HepG2 (cell line): ENCODE results near the gene C17orf75. TPM values are rescaled to one million over a fixed set of nuclear protein-coding genes. Genes with fewer than 3 reads are reported as not detected.

Experiments used
- AGO2 ChIP-seq: fragments of 200-400 bp; formaldehyde crosslinking; optimal IDR thresholded peaks from 2 replicates; pipeline ENCODE3; 2017; ENCODE audit warnings: mild to moderate bottlenecking, low read depth, low read length, moderate library complexity
- CENPT ChIP-seq: sonication (generic); formaldehyde crosslinking; IDR thresholded peaks from 2 replicates; pipeline ENCODE4 v1.8.0; 2022; ENCODE audit warnings: low read depth, mild to moderate bottlenecking, moderate library complexity, missing genetic modification reagents
- FOSL2 ChIP-seq: sonication (generic); formaldehyde crosslinking; IDR thresholded peaks from 2 replicates; pipeline ENCODE4 v1.4.0; 2020; ENCODE audit warnings: missing genetic modification reagents
- GTF2F1 ChIP-seq: fragments of 150-350 bp; IDR thresholded peaks from 2 replicates; pipeline ENCODE4 v1.6.1; 2014; ENCODE audit warnings: low read length
- GZF1 ChIP-seq: sonication (generic); formaldehyde crosslinking; IDR thresholded peaks from 2 replicates; pipeline ENCODE4 v1.5.1; 2020; ENCODE audit warnings: mild to moderate bottlenecking, missing genetic modification reagents
- HDAC2 ChIP-seq: sonication (generic); formaldehyde crosslinking; IDR thresholded peaks from 2 replicates; pipeline ENCODE4 v1.4.0; 2020; ENCODE audit warnings: missing genetic modification reagents
- IKZF1 ChIP-seq: fragments of 450-650 bp; IDR thresholded peaks from 2 replicates; pipeline ENCODE4 v1.7.1; 2016
- MED8 ChIP-seq: sonication (generic); formaldehyde crosslinking; IDR thresholded peaks from 2 replicates; pipeline ENCODE4 v1.8.1; 2023; ENCODE audit warnings: mild to moderate bottlenecking, missing genetic modification reagents; ENCODE audit not compliant: insufficient replicate concordance
- NFATC3 ChIP-seq: sonication (generic); formaldehyde crosslinking; IDR thresholded peaks from 2 replicates; pipeline ENCODE4 v1.5.1; 2020; ENCODE audit warnings: mild to moderate bottlenecking, missing genetic modification reagents
- PHB2 ChIP-seq: fragments of 450-650 bp; IDR thresholded peaks from 2 replicates; pipeline ENCODE4 v1.6.1; 2018; ENCODE audit not compliant: partially characterized antibody
- PRPF4 ChIP-seq: fragments of 200-400 bp; formaldehyde crosslinking; IDR thresholded peaks from 2 replicates; pipeline ENCODE4 v1.6.1; 2016; ENCODE audit warnings: low read length, low read depth; ENCODE audit not compliant: poor library complexity, severe bottlenecking
- RELA ChIP-seq: sonication (generic); formaldehyde crosslinking; IDR thresholded peaks from 2 replicates; pipeline ENCODE4 v1.4.0; 2020; ENCODE audit warnings: missing genetic modification reagents
- REXO4 ChIP-seq: sonication (generic); formaldehyde crosslinking; IDR thresholded peaks from 2 replicates; pipeline ENCODE4 v1.8.0; 2022; ENCODE audit warnings: missing genetic modification reagents, mild to moderate bottlenecking, borderline replicate concordance
- RFX1 ChIP-seq: fragments of 450-650 bp; IDR thresholded peaks from 2 replicates; pipeline ENCODE4 v1.6.1; 2017
- SMARCE1 ChIP-seq: fragments of 450-650 bp; IDR thresholded peaks from 2 replicates; pipeline ENCODE4 v1.6.1; 2017; ENCODE audit warnings: borderline replicate concordance
- SRSF9 ChIP-seq: fragments of 200-400 bp; formaldehyde crosslinking; IDR thresholded peaks from 2 replicates; pipeline ENCODE4 v1.6.1; 2018; ENCODE audit warnings: borderline replicate concordance, mild to moderate bottlenecking, low read depth, low read length; ENCODE audit not compliant: insufficient read depth, poor library complexity, severe bottlenecking
- TSC22D2 ChIP-seq: sonication (generic); formaldehyde crosslinking; IDR thresholded peaks from 2 replicates; pipeline ENCODE4 v1.5.1; 2020; ENCODE audit warnings: missing genetic modification reagents, mild to moderate bottlenecking, borderline replicate concordance
- ZKSCAN8 ChIP-seq: IDR thresholded peaks from 2 replicates; pipeline ENCODE4 v1.6.1; 2016; ENCODE audit warnings: borderline replicate concordance, missing genetic modification reagents, missing compliant biosample characterization
- ZNF180 ChIP-seq: sonication (generic); formaldehyde crosslinking; IDR thresholded peaks from 2 replicates; pipeline ENCODE4 v1.4.0; 2020; ENCODE audit warnings: low read depth, missing genetic modification reagents, borderline replicate concordance
- ZNF275 ChIP-seq: sonication (generic); formaldehyde crosslinking; IDR thresholded peaks from 2 replicates; pipeline ENCODE4 v1.8.0; 2022; ENCODE audit warnings: missing genetic modification reagents, mild to moderate bottlenecking, inconsistent platforms, borderline replicate concordance
- ZNF292 ChIP-seq: sonication (generic); formaldehyde crosslinking; IDR thresholded peaks from 2 replicates; pipeline ENCODE4 v1.8.1; 2022; ENCODE audit warnings: mild to moderate bottlenecking, low read depth, missing genetic modification reagents, borderline replicate concordance
- ZNF329 ChIP-seq: sonication (generic); formaldehyde crosslinking; IDR thresholded peaks from 2 replicates; pipeline ENCODE4 v1.9.0; 2021; ENCODE audit warnings: low read depth, mild to moderate bottlenecking, missing genetic modification reagents
- ZNF503 ChIP-seq: sonication (generic); formaldehyde crosslinking; IDR thresholded peaks from 2 replicates; pipeline ENCODE4 v1.4.0; 2020; ENCODE audit warnings: missing genetic modification reagents
- ZNF709 ChIP-seq: sonication (generic); formaldehyde crosslinking; IDR thresholded peaks from 2 replicates; pipeline ENCODE4 v1.5.0; 2020; ENCODE audit warnings: mild to moderate bottlenecking, missing genetic modification reagents
- ZNF737 ChIP-seq: sonication (generic); formaldehyde crosslinking; IDR thresholded peaks from 2 replicates; pipeline ENCODE4 v1.5.0; 2020; ENCODE audit warnings: missing genetic modification reagents, mild to moderate bottlenecking, borderline replicate concordance
- polyA plus RNA-seq, 8 experiments: library from polyadenylated mRNA; depleted of rRNA in 3 of 8; stranded (reverse) in 7 of 8; unstranded in 1 of 8; fragments of >200 nt; fragmentation: Illumina TruSeq in 4 of 8; extraction: Trizol in 4 of 8; gene quantifications; 2 replicates each; pipeline versions ENCODE4 v1.2.1 to v1.2.3, GENCODE V29; 2011 to 2016; ENCODE audit warnings: low read depth in 4 of 8, missing spikeins in 1 of 8, mixed read lengths in 1 of 8; ENCODE audit not compliant: insufficient read depth in 1 of 8
- total RNA-seq, 5 experiments: library from RNA; depleted of rRNA; stranded (reverse); fragments of >200 nt; fragmentation: Illumina TruSeq; extraction: Trizol; gene quantifications; 2 replicates each; pipeline ENCODE4 v1.2.3, GENCODE V29; 2016; ENCODE audit warnings: low read depth in 1 of 5
- TF ChIP-seq, protein P1 (sequence below): sonication (generic); formaldehyde crosslinking; IDR thresholded peaks from 2 replicates; pipeline ENCODE4 v1.8.1; 2023; ENCODE audit warnings: mild to moderate bottlenecking, inconsistent platforms, moderate library complexity, missing genetic modification reagents, borderline replicate concordance
- TF ChIP-seq, protein P2 (sequence below): sonication (generic); formaldehyde crosslinking; IDR thresholded peaks from 2 replicates; pipeline ENCODE4 v1.4.0; 2020; ENCODE audit warnings: missing genetic modification reagents

The C17orf75 gene
- total and polyA plus RNA-seq, 2 of the 13 experiments (the other 11 are each of a cell fraction or from before 2014, with no cell fraction given) = 16.2 to 33.0 TPM

- no peak for TF ChIP-seq SMARCE1
- TF ChIP-seq ZNF329 (CRISPR knock-in tag) = no peak
- TF ChIP-seq TSC22D2 (CRISPR knock-in tag) = no peak
- TF ChIP-seq ZKSCAN8 (CRISPR knock-in tag) = no peak
- TF ChIP-seq GTF2F1 = no peak
- peak; percentile 80 for TF ChIP-seq ZNF503 (CRISPR knock-in tag)
- TF ChIP-seq, protein P1, sequence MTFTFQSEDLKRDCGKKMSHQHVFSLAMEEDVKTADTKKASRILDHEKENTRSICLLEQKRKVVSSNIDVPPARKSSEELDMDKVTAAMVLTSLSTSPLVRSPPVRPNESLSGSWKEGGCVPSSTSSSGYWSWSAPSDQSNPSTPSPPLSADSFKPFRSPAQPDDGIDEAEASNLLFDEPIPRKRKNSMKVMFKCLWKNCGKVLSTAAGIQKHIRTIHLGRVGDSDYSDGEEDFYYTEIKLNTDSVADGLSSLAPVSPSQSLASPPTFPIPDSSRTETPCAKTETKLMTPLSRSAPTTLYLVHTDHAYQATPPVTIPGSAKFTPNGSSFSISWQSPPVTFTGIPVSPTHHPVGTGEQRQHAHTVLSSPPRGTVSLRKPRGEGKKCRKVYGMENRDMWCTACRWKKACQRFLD (CRISPR knock-in tag) = no peak
- TF ChIP-seq AGO2 = no peak
- no peak for TF ChIP-seq NFATC3
- TF ChIP-seq IKZF1 = no peak
- no peak for TF ChIP-seq ZNF737 (CRISPR knock-in tag)
- 0 out of 2 replicates have a peak, but pooled peaks have one; percentile 48 for TF ChIP-seq RELA
- no peak for TF ChIP-seq SRSF9
- no peak for TF ChIP-seq ZNF275 (CRISPR knock-in tag)
- TF ChIP-seq PRPF4 = no peak
- peak; percentile 56 for TF ChIP-seq MED8 (CRISPR knock-in tag)
- TF ChIP-seq REXO4 (CRISPR knock-in tag) = no peak
- TF ChIP-seq ZNF180 (CRISPR knock-in tag) = no peak
- no peak for TF ChIP-seq CENPT (CRISPR knock-in tag)
- TF ChIP-seq GZF1 (CRISPR knock-in tag) = no peak
- no peak for TF ChIP-seq PHB2
- no peak for TF ChIP-seq ZNF709 (CRISPR knock-in tag)
- peak; percentile 75; the same call in 1 of the 2 replicates for TF ChIP-seq ZNF292 (CRISPR knock-in tag)
- TF ChIP-seq FOSL2 = 0 out of 2 replicates have a peak, but pooled peaks have one; percentile 14
- no peak for TF ChIP-seq RFX1
- TF ChIP-seq HDAC2 = peak; percentile 90
- TF ChIP-seq, protein P2, sequence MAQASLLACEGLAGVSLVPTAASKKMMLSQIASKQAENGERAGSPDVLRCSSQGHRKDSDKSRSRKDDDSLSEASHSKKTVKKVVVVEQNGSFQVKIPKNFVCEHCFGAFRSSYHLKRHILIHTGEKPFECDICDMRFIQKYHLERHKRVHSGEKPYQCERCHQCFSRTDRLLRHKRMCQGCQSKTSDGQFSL = no peak
Observed at GRCh38 chr17:32302860-32303649, 38.9 kb downstream of the C17orf75 start (continued).
